Thyroid gland (tissue), 4 donors: ENCODE data around the gene NRIP1.

Experiments
- CTCF ChIP-seq, 6 experiments: fragments of 200-600 bp in 3 of 6; fragments of 450-650 bp in 3 of 6; sonication (generic) in 3 of 6; IDR thresholded peaks; one replicate each; pipeline ENCODE4 v1.5.1; 2016 to 2019; ENCODE audit warnings: antibody characterized with exemption in 6 of 6, mild to moderate bottlenecking in 2 of 6, inconsistent platforms in 1 of 6, moderate library complexity in 1 of 6
- POLR2A ChIP-seq, 2 donors: fragments of 450-650 bp; IDR thresholded peaks; one replicate each; pipeline ENCODE4 v1.6.1; 2017; ENCODE audit warnings: antibody characterized with exemption in 2 of 2, mild to moderate bottlenecking in 2 of 2, moderate library complexity in 1 of 2

- TF ChIP-seq POLR2A (IDR thresholded peaks at IDR 0.05) = no peak
- no peak for TF ChIP-seq CTCF (IDR thresholded peaks at IDR 0.05)
Measured at GRCh38 chr21:14923468-14923867, 141.3 kb downstream of the NRIP1 start.
